H1 (cell line): Measurements from ENCODE around the gene SPAG4. TPM values are rescaled to one million over a fixed set of nuclear protein-coding genes. Genes with fewer than 3 reads are reported as not detected.

Experiments used
- HDAC2 ChIP-seq, 2 experiments: fragments of 300-600 bp in 1 of 2; sonication (generic) in 1 of 2; IDR thresholded peaks; 2 replicates each; pipeline ENCODE4 v1.6.1; 2011 to 2012; ENCODE audit warnings: low read depth in 2 of 2, low read length in 2 of 2, mild to moderate bottlenecking in 2 of 2, moderate library complexity in 2 of 2, borderline replicate concordance in 1 of 2, inconsistent platforms in 1 of 2
- JUND ChIP-seq: IDR thresholded peaks from 2 replicates; pipeline ENCODE4 v1.6.1; 2011; ENCODE audit warnings: mild to moderate bottlenecking, improper control_type of control experiment, low read length
- NANOG ChIP-seq: IDR thresholded peaks from 2 replicates; pipeline ENCODE4 v1.6.1; 2011; ENCODE audit warnings: low read length, low read depth, mild to moderate bottlenecking, inconsistent platforms; ENCODE audit not compliant: insufficient read depth, poor library complexity, severe bottlenecking
- PHF8 ChIP-seq: fragments of 200-600 bp; sonication (generic); conservative IDR thresholded peaks from 2 replicates; pipeline ENCODE4 v1.7.1; 2012; ENCODE audit warnings: low read depth, mild to moderate bottlenecking, inconsistent platforms, low read length, moderate library complexity
- POU5F1 ChIP-seq: IDR thresholded peaks from 2 replicates; pipeline ENCODE4 v1.6.1; 2011; ENCODE audit warnings: low read depth, mild to moderate bottlenecking, low read length, moderate library complexity
- SIRT6 ChIP-seq: IDR thresholded peaks from one replicate; pipeline ENCODE4 v1.7.1; 2012; ENCODE audit warnings: low read length, inconsistent platforms
- TAF1 ChIP-seq: IDR thresholded peaks from 2 replicates; pipeline ENCODE4 v1.6.1; 2011; ENCODE audit warnings: mild to moderate bottlenecking, low read depth, low read length
- TAF7 ChIP-seq: optimal IDR thresholded peaks from 2 replicates; pipeline ENCODE3; 2011; ENCODE audit warnings: low read depth, mild to moderate bottlenecking, inconsistent platforms, low read length, moderate library complexity, borderline replicate concordance
- TBP ChIP-seq: IDR thresholded peaks from 2 replicates; pipeline ENCODE4 v1.6.1; 2011; ENCODE audit warnings: low read depth, low read length, improper control_type of control experiment
- polyA plus RNA-seq, 7 experiments: library from polyadenylated mRNA; depleted of rRNA in 3 of 7; stranded (reverse) in 5 of 7; unstranded in 2 of 7; fragments of >200 nt in 5 of 7; fragments of 200-250 nt in 2 of 7; gene quantifications; 1 replicate in 5 of 7; 2 replicates in 1 of 7; 4 replicates in 1 of 7; pipeline versions ENCODE4 v1.2.1 to v1.2.3, GENCODE V29; 2011 to 2013; ENCODE audit warnings: missing spikeins in 2 of 7, mixed read lengths in 2 of 7
- total RNA-seq: library from RNA; stranded (reverse); fragmentation: NEBNext Ultra II Directional; extraction: Animal tissue kit (Norgen Biotek cat#: 25700); gene quantifications from 2 replicates; pipeline ENCODE4 v1.2.1, GENCODE V29; 2021
- TF ChIP-seq, protein P1 (sequence below), 3 experiments: IDR thresholded peaks; 1 replicate in 2 of 3; 2 replicates in 1 of 3; pipeline versions ENCODE4 v1.5.1 to v1.6.1; 2011; ENCODE audit warnings: low read length in 3 of 3, mild to moderate bottlenecking in 3 of 3, inconsistent platforms in 2 of 3, low read depth in 1 of 3, moderate library complexity in 1 of 3; ENCODE audit not compliant: insufficient read depth in 1 of 3; ENCODE audit errors: control extremely low read depth in 1 of 3
- TF ChIP-seq, protein P2 (sequence below): IDR thresholded peaks from 2 replicates; pipeline ENCODE4 v1.6.1; 2011; ENCODE audit warnings: low read depth, mild to moderate bottlenecking, low read length; ENCODE audit not compliant: insufficient read depth

SPAG4 gene
- total and polyA plus RNA-seq, 2 of the 8 experiments (the other 6 are each of a cell fraction or from before 2014, with no cell fraction given), result 2.4 to 6.0 TPM

DNA sequence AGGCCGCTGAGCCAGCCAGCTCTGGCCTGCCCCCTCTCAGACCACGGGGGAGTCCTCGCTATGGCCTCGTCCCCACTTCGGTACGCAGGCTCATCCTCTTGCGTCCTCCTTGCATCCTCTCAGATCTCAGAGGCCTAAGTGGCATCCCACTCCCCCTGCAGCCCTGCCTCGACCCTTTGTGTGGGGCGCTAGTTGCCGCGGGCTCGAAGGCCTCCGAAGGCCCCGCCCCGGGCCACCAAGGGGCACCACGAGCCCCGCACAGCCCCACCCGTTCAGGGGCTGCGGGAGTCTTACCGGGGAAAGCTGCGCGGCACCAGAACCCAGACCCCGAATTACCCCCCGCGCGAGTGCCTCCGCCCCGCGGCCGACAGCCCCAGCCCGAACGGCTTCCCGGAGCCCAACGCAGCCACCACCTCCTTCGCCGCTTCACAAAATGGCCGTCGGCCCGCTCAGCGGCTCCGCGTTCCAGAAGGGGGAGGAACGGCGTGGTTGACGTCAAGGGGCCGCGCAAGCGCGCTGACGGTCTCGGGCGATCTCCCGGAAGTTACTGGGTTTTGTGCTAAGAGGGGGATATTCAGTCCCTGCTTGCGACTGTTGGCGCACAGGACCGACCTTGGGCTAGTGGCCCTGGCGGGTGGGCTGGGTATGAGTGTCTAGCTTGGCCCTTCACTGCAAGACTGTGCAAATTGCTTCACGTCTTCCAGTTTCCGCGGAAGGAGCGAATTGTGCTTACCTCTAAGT, 49.0 kb downstream of the SPAG4 start, which contains the start of the genes CPNE1 and RBM12 (continued):
- peak; percentile 89 for TF ChIP-seq TBP
- TF ChIP-seq SIRT6, result no peak
- TF ChIP-seq PHF8, result peak; percentile 98
- no peak for TF ChIP-seq NANOG
- TF ChIP-seq, protein P1, sequence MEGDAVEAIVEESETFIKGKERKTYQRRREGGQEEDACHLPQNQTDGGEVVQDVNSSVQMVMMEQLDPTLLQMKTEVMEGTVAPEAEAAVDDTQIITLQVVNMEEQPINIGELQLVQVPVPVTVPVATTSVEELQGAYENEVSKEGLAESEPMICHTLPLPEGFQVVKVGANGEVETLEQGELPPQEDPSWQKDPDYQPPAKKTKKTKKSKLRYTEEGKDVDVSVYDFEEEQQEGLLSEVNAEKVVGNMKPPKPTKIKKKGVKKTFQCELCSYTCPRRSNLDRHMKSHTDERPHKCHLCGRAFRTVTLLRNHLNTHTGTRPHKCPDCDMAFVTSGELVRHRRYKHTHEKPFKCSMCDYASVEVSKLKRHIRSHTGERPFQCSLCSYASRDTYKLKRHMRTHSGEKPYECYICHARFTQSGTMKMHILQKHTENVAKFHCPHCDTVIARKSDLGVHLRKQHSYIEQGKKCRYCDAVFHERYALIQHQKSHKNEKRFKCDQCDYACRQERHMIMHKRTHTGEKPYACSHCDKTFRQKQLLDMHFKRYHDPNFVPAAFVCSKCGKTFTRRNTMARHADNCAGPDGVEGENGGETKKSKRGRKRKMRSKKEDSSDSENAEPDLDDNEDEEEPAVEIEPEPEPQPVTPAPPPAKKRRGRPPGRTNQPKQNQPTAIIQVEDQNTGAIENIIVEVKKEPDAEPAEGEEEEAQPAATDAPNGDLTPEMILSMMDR (IDR thresholded peaks at IDR 0.05; ENCODE audit: control extremely low read depth in 1 of 3, insufficient read depth in 1 of 3, low read depth in 1 of 3, low read length in 3 of 3), result no peak
- TF ChIP-seq TAF1, result peak; percentile 99
- TF ChIP-seq JUND, result no peak
- TF ChIP-seq POU5F1, result no peak
- peak; percentile 95 for TF ChIP-seq TAF7
- no peak for TF ChIP-seq HDAC2 (IDR thresholded peaks at IDR 0.05; ENCODE audit: borderline replicate concordance in 1 of 2, low read depth in 2 of 2, low read length in 2 of 2)
- TF ChIP-seq, protein P2, sequence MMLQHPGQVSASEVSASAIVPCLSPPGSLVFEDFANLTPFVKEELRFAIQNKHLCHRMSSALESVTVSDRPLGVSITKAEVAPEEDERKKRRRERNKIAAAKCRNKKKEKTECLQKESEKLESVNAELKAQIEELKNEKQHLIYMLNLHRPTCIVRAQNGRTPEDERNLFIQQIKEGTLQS, result no peak
